ENCODE results near the gene CD160.
"Not testable (repeated sequence)": the region's sequence is repeated elsewhere in the genome, so short reads cannot be mapped to it uniquely, and the experiment has no call there.

Gene CD160

DNA sequence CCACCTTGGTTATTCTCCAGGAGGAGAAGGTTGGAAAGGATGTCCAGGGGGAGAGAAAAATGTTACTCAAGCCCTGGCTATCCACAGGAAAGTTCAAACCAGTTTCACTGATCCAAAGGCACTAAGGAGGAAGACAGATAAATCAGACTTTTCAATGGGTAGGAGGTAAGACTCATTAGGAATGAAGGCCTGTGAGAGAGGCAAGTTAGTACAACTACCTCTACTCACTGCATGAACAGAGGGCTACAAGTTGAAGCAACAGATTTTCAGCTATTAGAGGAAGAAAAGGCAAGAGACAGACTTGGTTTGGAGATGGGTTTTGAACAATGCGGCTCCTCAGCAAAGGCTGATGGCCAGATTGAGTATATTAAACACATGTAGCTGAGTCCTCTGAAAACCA is 16.9 kb downstream of the CD160 start:
- Histone ChIP-seq H3K9me3 (replicated peaks; ENCODE audit: low read length) (no peaks in the 10 kb centered on the region), H3K9ac (ENCODE audit: low read depth, low read length) (no peak overlapping the region), H3K4me1 (ENCODE audit: control insufficient read depth, insufficient read depth, low read length) (peaks cover 25% of the 10 kb centered on the region)

DNA sequence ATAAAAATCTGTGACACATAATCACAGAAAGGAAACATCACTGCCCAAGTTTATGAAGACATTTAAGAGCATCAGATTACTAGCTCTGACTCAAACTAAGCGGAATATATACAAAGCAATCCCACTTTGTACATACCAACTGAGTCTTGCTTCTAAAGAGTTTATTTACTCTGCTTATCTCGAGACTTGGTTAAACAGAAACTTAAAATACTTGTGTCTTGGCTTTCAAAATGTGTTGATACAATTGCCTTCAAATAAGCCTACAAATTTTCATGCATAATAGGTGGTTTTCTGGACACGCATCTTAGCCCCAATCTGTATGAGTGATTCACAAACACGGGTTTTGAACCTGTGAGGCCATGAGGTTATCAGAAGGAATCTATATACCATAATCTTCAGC is 21.0 kb downstream of the CD160 start:
- Histone ChIP-seq H3K9ac (ENCODE audit: low read depth, low read length) (no peak overlapping the region), H3K36me3 (ENCODE audit: insufficient read depth, low read length) (peaks cover 43% of the 10 kb centered on the region), H3K9me3 (replicated peaks; ENCODE audit: low read length) (no peaks in the 10 kb centered on the region), H3K27me3 (ENCODE audit: control insufficient read depth, insufficient read depth, low read length) (no peaks in the 10 kb centered on the region), H3K4me3 (ENCODE audit: low read length) (no peak overlapping the region), H3K4me1 (ENCODE audit: control insufficient read depth, insufficient read depth, low read length) (peaks cover 10% of the 10 kb centered on the region), H3K4me2 (ENCODE audit: low read length) (no peak overlapping the region)

More for the DNA sequence above, 16.9 kb downstream of the CD160 start:
- H3K36me3 ChIP-seq (ENCODE audit: insufficient read depth, low read length), result peaks cover 10% of the 10 kb centered on the region
- no peaks in the 10 kb centered on the region for H3K27me3 ChIP-seq (ENCODE audit: control insufficient read depth, insufficient read depth, low read length)
- no peak overlapping the region for H3K4me3 ChIP-seq (ENCODE audit: low read length)
- no peak overlapping the region for H3K4me2 ChIP-seq (ENCODE audit: low read length)

DNA sequence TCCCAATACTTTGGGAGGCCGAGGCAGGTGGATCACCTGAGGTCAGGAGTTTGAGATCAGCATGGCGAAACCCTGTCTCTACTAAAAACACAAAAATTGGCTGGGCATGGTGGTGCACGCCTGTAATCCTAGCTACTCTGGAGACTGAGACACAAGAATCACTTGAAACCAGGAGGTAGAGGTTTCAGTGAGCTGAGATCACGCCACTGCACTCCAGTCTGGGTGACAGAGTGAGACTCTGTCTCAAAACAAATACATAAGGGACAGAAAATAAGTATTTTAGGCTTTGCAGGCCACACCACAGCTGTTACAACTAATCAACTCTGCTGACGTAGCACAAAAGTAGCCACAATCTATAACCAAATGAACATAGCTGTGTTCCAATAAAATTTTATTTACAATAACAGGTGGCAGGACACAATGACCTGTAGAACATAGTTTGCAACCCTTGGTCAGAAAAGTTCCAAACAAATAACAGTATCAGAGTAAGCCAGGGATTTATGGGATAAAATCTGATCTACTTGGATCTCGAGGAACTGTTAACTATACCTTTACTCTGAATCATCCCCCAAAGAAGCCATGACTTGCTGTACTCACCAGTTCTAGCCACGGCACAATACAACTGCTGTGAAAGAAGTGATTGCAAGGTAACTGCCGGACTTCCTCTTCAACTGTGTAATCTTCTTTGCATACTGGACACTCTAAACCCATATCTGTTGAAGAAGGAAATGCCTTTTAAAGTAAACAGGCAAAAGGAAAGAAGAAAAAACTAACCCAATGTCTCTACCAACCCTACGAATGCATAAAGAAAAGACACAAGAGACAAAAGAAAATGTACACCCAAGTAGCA is 28.3 kb downstream of the CD160 start:
- Histone ChIP-seq H3K9ac (ENCODE audit: low read depth, low read length) (no peak overlapping the region), H3K4me2 (ENCODE audit: low read length) (no peak overlapping the region), H3K27me3 (ENCODE audit: control insufficient read depth, insufficient read depth, low read length) (no peaks in the 10 kb centered on the region), H3K36me3 (ENCODE audit: insufficient read depth, low read length) (peaks cover 67% of the 10 kb centered on the region), H3K9me3 (replicated peaks; ENCODE audit: low read length) (no peaks in the 10 kb centered on the region), H3K4me3 (ENCODE audit: low read length) (no peak overlapping the region), H3K4me1 (ENCODE audit: control insufficient read depth, insufficient read depth, low read length) (peaks cover 19% of the 10 kb centered on the region)

DNA sequence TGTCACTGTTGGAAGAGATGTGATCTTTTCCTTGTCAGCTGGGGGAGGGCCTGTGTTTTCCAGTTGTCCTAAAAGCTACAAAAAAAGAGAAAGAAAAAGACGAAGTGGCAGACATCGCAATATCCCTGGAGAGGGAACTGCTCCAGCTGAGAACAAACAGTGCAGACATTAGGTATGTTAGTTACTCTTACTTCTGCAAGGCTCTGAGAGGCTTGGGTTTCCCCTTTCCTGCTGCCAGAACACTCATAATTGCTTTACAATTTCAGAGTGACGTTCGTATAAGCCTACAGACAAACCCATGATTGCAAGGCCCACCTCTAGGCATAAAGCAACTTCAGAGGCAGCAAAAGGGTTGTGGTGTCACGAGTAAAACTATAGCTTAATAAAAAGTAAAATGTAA is 31.1 kb downstream of the CD160 start:
- Histone ChIP-seq H3K4me3 (ENCODE audit: low read length) (no peak overlapping the region), H3K36me3 (ENCODE audit: insufficient read depth, low read length) (peaks cover 47% of the 10 kb centered on the region), H3K9me3 (replicated peaks; ENCODE audit: low read length) (no peaks in the 10 kb centered on the region), H3K4me1 (ENCODE audit: control insufficient read depth, insufficient read depth, low read length) (peaks cover 22% of the 10 kb centered on the region), H3K9ac (ENCODE audit: low read depth, low read length) (no peak overlapping the region), H3K4me2 (ENCODE audit: low read length) (no peak overlapping the region), H3K27me3 (ENCODE audit: control insufficient read depth, insufficient read depth, low read length) (no peaks in the 10 kb centered on the region)

DNA sequence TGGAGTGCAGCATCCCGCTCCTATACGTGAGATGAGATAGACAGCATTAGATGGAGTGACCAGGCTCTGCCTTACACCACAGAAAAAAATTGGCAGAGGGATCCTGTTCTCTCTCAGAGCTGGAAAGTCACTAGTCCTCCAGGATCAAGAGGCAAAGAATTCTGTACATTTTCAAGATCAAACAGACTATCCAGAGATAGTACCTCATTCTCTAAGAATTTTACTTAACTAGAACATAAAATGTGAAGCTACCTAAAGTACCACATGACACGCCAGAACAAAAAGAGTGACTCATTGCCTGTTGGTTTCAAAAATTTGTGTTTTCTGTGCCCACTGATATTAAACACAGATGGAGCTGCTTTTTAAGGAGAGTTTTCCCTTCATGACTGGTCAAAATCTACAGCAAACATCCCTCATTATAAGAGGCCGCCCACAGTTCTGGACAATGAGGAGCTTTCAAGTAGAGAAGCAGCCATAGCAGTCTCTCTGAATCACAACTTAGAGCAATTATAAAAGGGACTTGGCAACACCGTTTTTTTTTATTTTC is 32.3 kb downstream of the CD160 start:
- Histone ChIP-seq H3K9ac (ENCODE audit: low read depth, low read length) (peak overlapping the region; percentile 74), H3K4me3 (ENCODE audit: low read length) (peak overlapping the region; percentile 2), H3K36me3 (ENCODE audit: insufficient read depth, low read length) (peaks cover 43% of the 10 kb centered on the region), H3K4me2 (ENCODE audit: low read length) (peak overlapping the region; percentile 68), H3K27me3 (ENCODE audit: control insufficient read depth, insufficient read depth, low read length) (no peaks in the 10 kb centered on the region), H3K9me3 (replicated peaks; ENCODE audit: low read length) (no peaks in the 10 kb centered on the region), H3K4me1 (ENCODE audit: control insufficient read depth, insufficient read depth, low read length) (peaks cover 22% of the 10 kb centered on the region)

DNA sequence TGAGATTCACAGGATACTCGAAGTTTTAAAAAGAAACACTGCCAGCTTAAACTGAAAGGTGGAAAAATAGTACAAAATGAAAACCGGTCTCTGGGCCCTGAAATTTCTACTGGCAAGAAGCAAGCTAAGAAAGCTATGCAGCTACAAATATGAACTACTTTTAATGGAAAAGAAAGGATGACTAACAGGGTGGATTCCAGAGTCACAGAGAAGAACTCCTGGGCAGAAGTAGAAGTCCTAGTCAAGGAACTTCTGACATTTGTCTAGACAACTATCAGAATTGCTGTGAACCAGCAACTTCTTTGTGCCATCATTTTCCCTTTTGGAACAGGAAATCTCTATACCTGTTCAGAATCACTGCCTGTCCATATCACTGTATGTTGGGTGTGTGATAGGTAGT is 38.1 kb downstream of the CD160 start:
- H3K4me3 ChIP-seq (ENCODE audit: low read length), result no peak overlapping the region
- peaks cover 18% of the 10 kb centered on the region for H3K36me3 ChIP-seq (ENCODE audit: insufficient read depth, low read length)
- peaks cover 4% of the 10 kb centered on the region for H3K4me1 ChIP-seq (ENCODE audit: control insufficient read depth, insufficient read depth, low read length)
- H3K9me3 ChIP-seq (replicated peaks; ENCODE audit: low read length), result no peaks in the 10 kb centered on the region
- H3K4me2 ChIP-seq (ENCODE audit: low read length), result no peak overlapping the region
- no peak overlapping the region for H3K9ac ChIP-seq (ENCODE audit: low read depth, low read length)
- no peaks in the 10 kb centered on the region for H3K27me3 ChIP-seq (ENCODE audit: control insufficient read depth, insufficient read depth, low read length)

DNA sequence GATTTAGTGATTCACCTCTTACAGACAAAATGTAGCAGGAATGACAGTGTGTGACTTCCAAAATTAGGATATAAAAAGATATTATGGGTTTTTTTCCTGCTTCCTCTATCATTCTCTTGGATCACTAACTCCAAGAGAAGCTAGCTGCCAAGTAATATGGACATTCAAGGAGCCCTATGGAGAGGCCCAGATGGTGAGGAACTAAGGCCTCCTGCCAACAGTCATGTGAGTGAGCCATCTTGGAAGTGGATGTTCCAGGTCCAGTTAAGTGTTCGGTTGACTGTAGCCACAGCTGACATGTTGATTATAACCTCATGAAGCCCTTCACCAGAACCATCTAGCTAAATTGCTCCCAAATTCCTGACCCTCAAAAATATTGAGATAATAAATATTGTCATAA is 38.8 kb downstream of the CD160 start:
- peaks cover 18% of the 10 kb centered on the region for H3K36me3 ChIP-seq (ENCODE audit: insufficient read depth, low read length)
- no peak overlapping the region for H3K4me3 ChIP-seq (ENCODE audit: low read length)
- H3K4me1 ChIP-seq (ENCODE audit: control insufficient read depth, insufficient read depth, low read length), result no peaks in the 10 kb centered on the region
- no peak overlapping the region for H3K9ac ChIP-seq (ENCODE audit: low read depth, low read length)
- H3K27me3 ChIP-seq (ENCODE audit: control insufficient read depth, insufficient read depth, low read length), result no peaks in the 10 kb centered on the region
- H3K4me2 ChIP-seq (ENCODE audit: low read length), result no peak overlapping the region
- H3K9me3 ChIP-seq (replicated peaks; ENCODE audit: low read length), result no peaks in the 10 kb centered on the region

DNA sequence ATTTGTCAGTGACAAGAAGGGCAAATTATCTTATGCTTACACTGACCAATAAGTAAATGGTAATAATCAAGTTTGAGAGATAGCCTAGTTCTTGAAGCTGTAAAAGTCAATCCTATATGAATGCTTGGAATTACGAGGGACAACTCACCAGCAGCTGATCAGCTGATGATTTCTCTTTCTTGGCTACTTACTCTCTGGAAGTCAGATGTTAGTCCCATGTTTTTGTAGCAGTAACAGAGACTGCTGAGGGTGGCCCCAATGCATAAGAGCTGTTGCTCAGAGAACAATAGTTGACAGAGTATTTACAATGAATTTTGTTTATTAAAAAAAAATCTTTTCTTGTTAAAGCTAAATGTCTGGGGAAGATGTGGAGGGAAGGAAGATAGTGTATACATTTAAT is 39.3 kb downstream of the CD160 start:
- no peak overlapping the region for H3K9ac ChIP-seq (ENCODE audit: low read depth, low read length)
- no peaks in the 10 kb centered on the region for H3K27me3 ChIP-seq (ENCODE audit: control insufficient read depth, insufficient read depth, low read length)
- H3K4me3 ChIP-seq (ENCODE audit: low read length), result no peak overlapping the region
- no peaks in the 10 kb centered on the region for H3K4me1 ChIP-seq (ENCODE audit: control insufficient read depth, insufficient read depth, low read length)
- peaks cover 18% of the 10 kb centered on the region for H3K36me3 ChIP-seq (ENCODE audit: insufficient read depth, low read length)
- no peaks in the 10 kb centered on the region for H3K9me3 ChIP-seq (replicated peaks; ENCODE audit: low read length)
- H3K4me2 ChIP-seq (ENCODE audit: low read length), result no peak overlapping the region

DNA sequence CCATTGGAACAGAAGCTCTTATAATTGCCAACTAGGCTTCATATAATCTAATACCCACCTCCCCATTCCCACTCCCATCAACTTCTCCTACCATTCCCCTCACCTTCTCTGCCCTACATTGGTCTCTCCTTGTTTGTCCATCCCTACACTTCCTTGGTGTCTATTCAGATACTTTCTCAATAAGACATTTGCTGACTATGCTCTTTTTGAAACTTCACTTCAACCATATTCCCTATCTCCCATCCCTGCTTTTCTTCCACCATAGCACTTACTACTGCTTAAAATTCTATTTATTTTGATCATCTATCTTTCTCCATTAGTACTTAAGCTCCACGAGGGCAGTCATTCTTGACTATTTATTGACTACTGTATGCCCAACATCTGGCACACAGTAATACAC is 40.4 kb downstream of the CD160 start:
- H3K4me3 ChIP-seq (ENCODE audit: low read length), result no peak overlapping the region
- H3K4me2 ChIP-seq (ENCODE audit: low read length), result no peak overlapping the region
- no peaks in the 10 kb centered on the region for H3K27me3 ChIP-seq (ENCODE audit: control insufficient read depth, insufficient read depth, low read length)
- peaks cover 18% of the 10 kb centered on the region for H3K36me3 ChIP-seq (ENCODE audit: insufficient read depth, low read length)
- no peaks in the 10 kb centered on the region for H3K4me1 ChIP-seq (ENCODE audit: control insufficient read depth, insufficient read depth, low read length)
- H3K9me3 ChIP-seq (replicated peaks; ENCODE audit: low read length), result no peaks in the 10 kb centered on the region
- no peak overlapping the region for H3K9ac ChIP-seq (ENCODE audit: low read depth, low read length)

DNA sequence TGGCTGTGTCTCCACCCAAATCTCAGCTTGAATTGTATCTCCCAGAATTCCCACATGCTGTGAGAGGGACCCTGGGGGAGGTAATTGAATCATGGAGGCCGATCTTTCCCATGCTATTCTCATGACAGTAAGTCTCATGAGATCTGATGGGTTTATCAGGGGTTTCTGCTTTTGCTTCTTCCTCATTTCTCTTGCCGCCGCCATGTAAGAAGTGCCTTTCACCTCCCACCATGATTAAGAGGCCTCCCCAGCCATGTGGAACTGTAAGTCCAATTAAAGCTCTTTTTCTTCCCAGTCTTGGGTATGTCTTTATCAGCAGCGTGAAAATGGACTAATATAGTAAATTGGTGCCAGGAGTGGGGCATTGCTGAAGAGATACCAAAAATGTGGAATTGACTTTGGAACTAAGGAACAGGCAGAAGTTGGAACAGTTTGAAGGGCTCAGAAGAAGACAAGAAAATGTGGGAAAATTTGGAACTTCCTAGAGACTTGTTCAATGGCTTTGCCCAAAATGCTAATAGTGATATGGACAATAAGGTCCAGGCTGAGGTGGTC is 41.2 kb downstream of the CD160 start:
- H3K4me3 ChIP-seq (ENCODE audit: low read length); H3K4me1 ChIP-seq (ENCODE audit: control insufficient read depth, insufficient read depth, low read length); H3K27me3 ChIP-seq (ENCODE audit: control insufficient read depth, insufficient read depth, low read length); H3K9ac ChIP-seq (ENCODE audit: low read depth, low read length); H3K9me3 ChIP-seq (replicated peaks; ENCODE audit: low read length); H3K4me2 ChIP-seq (ENCODE audit: low read length): not testable (repeated sequence)
- H3K36me3 ChIP-seq (ENCODE audit: insufficient read depth, low read length), result peaks cover 17% of the 10 kb centered on the region

DNA sequence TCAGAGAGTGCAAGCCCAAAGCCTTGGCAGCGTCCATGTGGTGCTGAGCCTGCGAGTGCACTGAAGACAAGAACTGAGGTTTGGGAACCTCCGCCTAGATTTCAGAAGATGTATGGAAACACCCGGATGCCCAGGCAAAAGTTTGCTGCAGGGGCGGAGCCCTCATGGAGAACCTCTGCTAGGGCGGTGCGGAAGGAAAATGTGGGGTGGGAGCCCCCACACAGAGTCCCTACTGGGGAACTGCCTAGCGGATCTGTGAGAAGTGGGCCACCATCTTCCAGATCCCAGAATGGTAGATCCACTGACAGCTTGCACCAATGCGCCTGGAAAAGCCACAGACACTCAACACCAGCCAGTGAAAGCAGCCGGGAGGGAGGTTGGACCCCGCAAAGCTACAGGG is 42.2 kb downstream of the CD160 start:
- H3K4me2 ChIP-seq (ENCODE audit: low read length); H3K9me3 ChIP-seq (replicated peaks; ENCODE audit: low read length): not testable (repeated sequence)

DNA sequence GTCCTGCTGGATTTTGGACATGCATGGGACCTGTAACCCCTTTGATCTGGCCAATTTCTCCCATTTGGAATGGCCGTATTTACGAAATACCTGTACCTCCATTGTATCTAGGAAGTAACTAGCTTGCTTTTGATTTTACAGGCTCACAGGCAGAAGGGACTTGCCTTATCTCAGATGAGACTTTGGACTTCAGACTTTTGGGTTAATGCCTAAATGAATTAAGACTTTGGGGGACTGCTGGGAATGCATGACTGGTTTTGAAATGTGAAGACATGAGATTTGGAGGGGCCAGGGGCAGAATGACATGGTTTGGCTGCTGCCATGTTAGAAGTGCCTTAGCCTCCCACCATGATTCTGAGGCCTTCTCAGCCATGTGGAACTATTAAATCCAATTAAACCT is 42.7 kb downstream of the CD160 start:
- H3K36me3 ChIP-seq (ENCODE audit: insufficient read depth, low read length), result peaks cover 12% of the 10 kb centered on the region
- not testable (repeated sequence) for H3K4me1 ChIP-seq (ENCODE audit: control insufficient read depth, insufficient read depth, low read length); H3K4me3 ChIP-seq (ENCODE audit: low read length); H3K9ac ChIP-seq (ENCODE audit: low read depth, low read length); H3K9me3 ChIP-seq (replicated peaks; ENCODE audit: low read length); H3K27me3 ChIP-seq (ENCODE audit: control insufficient read depth, insufficient read depth, low read length); H3K4me2 ChIP-seq (ENCODE audit: low read length)

More for the DNA sequence above, 42.2 kb downstream of the CD160 start:
- H3K9ac ChIP-seq (ENCODE audit: low read depth, low read length); H3K27me3 ChIP-seq (ENCODE audit: control insufficient read depth, insufficient read depth, low read length); H3K4me1 ChIP-seq (ENCODE audit: control insufficient read depth, insufficient read depth, low read length); H3K4me3 ChIP-seq (ENCODE audit: low read length): not testable (repeated sequence)
- H3K36me3 ChIP-seq (ENCODE audit: insufficient read depth, low read length), result peaks cover 13% of the 10 kb centered on the region

All from skeletal muscle satellite cell (primary cell).